Activated CD4-positive, alpha-beta memory T cell treated with anti-CD3 and anti-CD28 coated beads for 36 hours (primary cell): ENCODE measurements around the gene DDX23. TPM values are rescaled to one million over a fixed set of nuclear protein-coding genes. Genes with fewer than 3 reads are reported as not detected.

Source experiments
- CTCF ChIA-PET: fragments of 350-600 bp; sonication (Branson Sonifier 250); formaldehyde crosslinking; loops from one replicate; lab custom pipeline; 2021; ENCODE audit warnings: antibody characterized with exemption, inconsistent platforms; lab: Charles Lee
- POLR2A ChIA-PET: fragments of 350-600 bp; sonication (Branson Sonifier 250); formaldehyde crosslinking; loops from one replicate; lab custom pipeline; 2021; ENCODE audit warnings: antibody characterized with exemption; lab: Charles Lee
- DNase-seq: peaks from one replicate; pipeline ENCODE4 v3.0.0-alpha.2; 2020
- H3K27ac Mint-ChIP-seq: one replicate; pipeline ENCODE4 v1.8.0; 2021; ENCODE audit warnings: mixed read lengths
- H3K27me3 Mint-ChIP-seq: one replicate; pipeline ENCODE4 v1.8.0; 2021; ENCODE audit warnings: mixed read lengths
- H3K36me3 Mint-ChIP-seq: one replicate; pipeline ENCODE4 v1.8.0; 2021; ENCODE audit warnings: mixed read lengths
- H3K4me1 Mint-ChIP-seq: one replicate; pipeline ENCODE4 v1.8.0; 2021; ENCODE audit warnings: low read depth, mixed read lengths
- H3K4me3 Mint-ChIP-seq: one replicate; pipeline ENCODE4 v1.8.0; 2021; ENCODE audit warnings: mild to moderate bottlenecking, mixed read lengths
- H3K9me3 Mint-ChIP-seq: one replicate; pipeline ENCODE4 v1.8.0; 2021; ENCODE audit warnings: mixed read lengths
- intact Hi-C: fragments of 100-400 bp; cut with micrococcal nuclease; formaldehyde crosslinking; loops from one replicate; pipeline ENCODE4 v1.15.1; 2023
- total RNA-seq, 2 experiments: library from RNA; stranded (reverse); gene quantifications; one replicate each; pipeline ENCODE4 v1.2.3, GENCODE V29; 2021

Gene DDX23
- total RNA-seq, 2 experiments from 2014 or later: 119 to 121 TPM

DNA sequence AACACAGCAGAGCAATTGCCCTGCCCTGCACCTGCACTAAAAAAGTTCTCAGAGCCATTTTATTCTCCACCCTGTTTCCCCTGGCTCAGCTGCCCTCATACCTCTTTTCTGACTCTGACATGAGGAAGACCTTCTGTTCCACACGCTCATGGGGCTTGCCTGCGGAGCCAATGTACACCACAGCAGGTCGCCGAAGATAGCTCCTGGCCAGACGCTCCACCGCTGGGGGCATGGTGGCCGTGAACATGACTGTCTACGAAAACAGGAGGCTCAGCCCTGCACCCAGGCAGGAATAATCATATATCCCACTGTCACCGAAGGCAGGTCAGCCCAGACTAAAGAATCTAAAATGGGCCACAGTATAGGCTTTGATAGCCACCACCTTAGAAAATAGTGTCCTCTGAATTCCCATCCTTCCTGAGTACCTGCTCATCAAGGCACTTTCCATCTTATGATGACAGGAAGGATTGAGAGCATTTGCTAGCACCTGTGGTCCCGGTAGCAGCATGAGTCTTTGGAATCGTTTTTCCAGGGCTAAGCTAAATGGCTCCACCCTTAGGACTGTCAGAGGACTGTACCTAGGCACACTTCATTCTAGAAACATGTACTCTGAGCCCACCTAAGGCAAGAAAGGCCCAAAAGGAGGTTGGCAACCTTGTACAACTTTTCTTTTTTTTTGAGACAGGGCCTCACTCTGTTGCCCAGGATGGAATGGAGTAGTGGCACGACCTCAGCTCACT lies 19.5 kb downstream of the DDX23 start:
- Mint-ChIP-seq H3K4me3 (no peak overlapping the region), H3K4me1 (no peaks in the 10 kb centered on the region), H3K27ac (no peak overlapping the region), H3K9me3 (no peaks in the 10 kb centered on the region), H3K36me3 (peaks cover 55% of the 10 kb centered on the region), H3K27me3 (no peaks in the 10 kb centered on the region)
- ChIA-PET POLR2A (interaction anchor here (0.5 kb wide), 1 partner anchor 17 kb away, joined by 4 read pairs; no protein-coding TSS in a partner anchor), CTCF (interaction anchor here (1.1 to 3.5 kb wide), 5 partner anchors 16 to 21 kb away, joined by 3 to 16 read pairs (median 4); partner anchors contain the start of gene DDX23)
- intact Hi-C loops: no loop called here
- DNase-seq: no peak

DNA sequence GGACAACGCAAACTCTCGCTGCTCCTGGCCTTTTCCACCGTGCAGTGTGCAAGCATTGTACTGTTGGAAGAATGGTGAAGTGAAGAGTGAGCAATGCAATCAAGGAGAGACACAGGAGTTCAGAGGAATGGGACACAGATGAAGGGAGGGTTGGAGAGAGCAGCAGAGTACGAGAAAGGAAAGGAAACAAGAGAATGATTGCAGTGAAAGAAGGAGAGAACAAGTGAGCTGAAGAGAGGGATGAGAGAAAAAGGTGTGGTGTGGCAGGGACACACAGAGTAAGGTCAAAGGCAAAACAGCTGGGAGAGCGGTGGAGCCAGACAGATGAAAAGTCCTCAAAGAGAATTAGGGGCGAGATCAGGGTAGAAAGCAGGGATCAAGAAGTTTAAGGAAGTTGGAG lies 20.7 kb downstream of the DDX23 start:
- Mint-ChIP-seq H3K27me3 (no peaks in the 10 kb centered on the region), H3K27ac (no peak overlapping the region), H3K4me1 (no peaks in the 10 kb centered on the region), H3K9me3 (no peaks in the 10 kb centered on the region), H3K4me3 (no peak overlapping the region), H3K36me3 (peaks cover 45% of the 10 kb centered on the region)
- intact Hi-C loops: no loop called here
- ChIA-PET POLR2A (no interaction called here), CTCF (interaction anchor here (0.7 to 1.1 kb wide), 2 partner anchors 22 to 213 kb away, joined by 3 read pairs; no protein-coding TSS in a partner anchor)
- no peak for DNase-seq

DNA sequence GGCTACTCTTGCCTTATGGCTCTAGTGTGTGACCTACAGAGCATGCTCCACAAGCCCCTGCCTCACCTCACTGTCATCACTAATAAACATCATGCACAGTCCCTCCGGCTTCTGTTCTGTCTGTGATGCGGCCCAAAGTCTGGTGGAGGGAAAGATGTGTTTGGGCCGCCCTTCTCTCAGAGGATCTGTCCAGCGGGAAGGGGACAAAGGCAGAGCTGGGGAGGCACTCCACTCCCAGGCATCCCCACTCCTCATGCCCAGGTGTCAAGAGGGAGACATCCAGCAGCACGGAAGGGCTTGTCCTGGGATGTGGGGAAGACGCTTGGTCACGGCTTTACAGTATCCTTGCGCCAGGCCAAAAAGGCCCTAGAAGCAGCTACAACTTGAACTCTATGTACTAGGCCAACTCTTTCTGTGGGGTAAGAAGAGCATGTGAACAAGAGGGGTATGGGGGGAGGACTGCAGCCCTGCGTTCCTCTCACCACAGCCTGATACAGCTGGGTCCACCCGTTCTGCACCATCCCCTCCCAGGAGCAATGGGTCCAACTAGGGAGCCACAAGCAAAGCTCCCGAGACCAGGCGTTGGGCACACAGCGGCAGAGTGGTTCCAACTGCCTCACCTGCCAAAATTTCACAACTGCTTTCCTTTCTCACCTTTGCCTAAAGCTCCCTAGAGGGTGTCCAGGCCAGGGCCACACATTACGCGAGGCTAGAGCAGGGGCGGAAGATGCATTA lies 23.0 kb downstream of the DDX23 start:
- Mint-ChIP-seq H3K27me3 (no peaks in the 10 kb centered on the region), H3K27ac (no peak overlapping the region)

DNA sequence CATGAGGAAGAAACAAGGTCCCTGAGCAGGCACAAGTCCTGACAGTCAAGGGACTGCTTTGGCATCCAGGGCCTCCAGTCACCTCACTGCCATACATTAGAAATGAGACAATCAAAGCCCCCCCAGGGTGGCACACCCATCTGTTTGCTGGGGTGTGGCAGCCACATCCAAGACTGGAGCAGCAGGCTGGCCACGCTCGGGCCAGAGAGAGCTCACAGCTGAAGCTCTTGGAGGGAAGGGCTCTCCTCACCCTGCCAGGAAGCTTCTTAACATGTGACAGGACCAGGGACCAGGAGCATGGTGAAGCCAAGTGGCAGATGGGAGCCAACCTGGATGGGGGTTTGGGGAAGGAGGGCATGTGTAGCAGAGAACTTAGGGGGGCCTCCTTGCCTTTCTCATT lies 23.7 kb downstream of the DDX23 start:
- POLR2A ChIA-PET: no interaction called here
- Mint-ChIP-seq H3K4me1 (peaks cover 10% of the 10 kb centered on the region), H3K36me3 (peaks cover 30% of the 10 kb centered on the region), H3K27me3 (no peaks in the 10 kb centered on the region), H3K9me3 (no peaks in the 10 kb centered on the region), H3K4me3 (no peak overlapping the region), H3K27ac (no peak overlapping the region)
- intact Hi-C loops: no loop called here
- no peak for DNase-seq
- CTCF ChIA-PET: interaction anchor here (1.8 to 5.5 kb wide), 2 partner anchors 13 to 160 kb away, joined by 5 to 34 read pairs; no protein-coding TSS in a partner anchor

More for the DNA sequence above, 23.0 kb downstream of the DDX23 start:
- intact Hi-C loops: no loop called here
- CTCF ChIA-PET: interaction anchor here (5.5 kb wide), 1 partner anchor 13 kb away, joined by 34 read pairs; no protein-coding TSS in a partner anchor
- DNase-seq: no peak
- peaks cover 6% of the 10 kb centered on the region for H3K4me1 Mint-ChIP-seq
- peaks cover 34% of the 10 kb centered on the region for H3K36me3 Mint-ChIP-seq
- POLR2A ChIA-PET: no interaction called here
- H3K9me3 Mint-ChIP-seq: no peaks in the 10 kb centered on the region
- H3K4me3 Mint-ChIP-seq: no peak overlapping the region

DNA sequence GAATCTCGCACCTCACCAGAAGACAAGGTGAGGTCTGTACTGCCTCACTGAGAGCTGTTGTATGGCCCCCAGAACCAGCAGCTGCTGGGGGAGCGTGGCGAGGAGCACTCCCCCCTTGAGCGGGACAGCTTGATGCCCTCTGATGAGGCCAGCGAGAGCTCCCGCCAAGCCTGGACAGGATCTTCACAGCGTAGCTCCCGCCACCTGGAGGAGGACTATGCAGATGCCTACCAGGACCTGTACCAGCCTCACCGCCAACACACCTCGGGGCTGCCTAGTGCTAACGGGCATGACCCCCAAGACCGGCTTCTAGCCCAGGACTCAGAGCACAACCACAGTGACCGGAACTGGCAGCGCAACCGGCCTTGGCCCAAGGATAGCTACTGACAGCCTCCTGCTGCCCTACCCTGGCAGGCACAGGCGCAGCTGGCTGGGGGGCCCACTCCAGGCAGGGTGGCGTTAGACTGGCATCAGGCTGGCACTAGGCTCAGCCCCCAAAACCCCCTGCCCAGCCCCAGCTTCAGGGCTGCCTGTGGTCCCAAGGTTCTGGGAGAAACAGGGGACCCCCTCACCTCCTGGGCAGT lies 24.4 kb downstream of the DDX23 start:
- H3K9me3 Mint-ChIP-seq: no peaks in the 10 kb centered on the region

DNA sequence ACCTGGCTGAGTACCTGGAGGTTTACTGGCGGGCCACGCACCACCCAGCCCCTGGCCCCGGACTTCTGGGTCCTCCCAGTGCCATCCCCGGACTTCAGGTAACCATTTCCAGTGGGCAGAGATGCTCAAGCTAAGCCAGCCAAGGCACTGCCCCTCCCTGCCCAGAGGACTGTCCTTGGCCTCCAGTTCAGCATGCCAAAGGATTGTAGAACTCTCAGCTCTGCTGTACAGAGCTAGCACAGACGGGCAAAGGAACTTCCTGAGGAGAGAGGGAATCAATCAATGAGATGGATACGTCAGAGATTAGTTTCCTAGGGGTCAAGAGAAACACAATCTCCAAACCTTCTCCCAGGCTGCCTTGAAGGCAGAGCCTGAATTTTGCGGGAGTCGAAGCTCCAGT lies 24.9 kb downstream of the DDX23 start:
- CTCF ChIA-PET: interaction anchor here (1.1 to 5.5 kb wide), 3 partner anchors 11 to 161 kb away, joined by 4 to 34 read pairs (median 5); no protein-coding TSS in a partner anchor
- Mint-ChIP-seq H3K36me3 (peaks cover 23% of the 10 kb centered on the region), H3K27me3 (no peaks in the 10 kb centered on the region), H3K9me3 (no peaks in the 10 kb centered on the region), H3K4me3 (no peak overlapping the region), H3K27ac (no peak overlapping the region), H3K4me1 (peaks cover 10% of the 10 kb centered on the region)
- DNase-seq: no peak
- intact Hi-C loops: no loop called here
- POLR2A ChIA-PET: no interaction called here

More for the DNA sequence above, 24.4 kb downstream of the DDX23 start:
- Mint-ChIP-seq H3K27me3 (no peaks in the 10 kb centered on the region), H3K36me3 (peaks cover 28% of the 10 kb centered on the region), H3K27ac (no peak overlapping the region), H3K4me1 (peaks cover 10% of the 10 kb centered on the region), H3K4me3 (no peak overlapping the region)
- DNase-seq: no peak
- ChIA-PET POLR2A (no interaction called here), CTCF (interaction anchor here (1.1 to 5.5 kb wide), 3 partner anchors 12 to 160 kb away, joined by 4 to 34 read pairs (median 5); no protein-coding TSS in a partner anchor)
- intact Hi-C loops: no loop called here

DNA sequence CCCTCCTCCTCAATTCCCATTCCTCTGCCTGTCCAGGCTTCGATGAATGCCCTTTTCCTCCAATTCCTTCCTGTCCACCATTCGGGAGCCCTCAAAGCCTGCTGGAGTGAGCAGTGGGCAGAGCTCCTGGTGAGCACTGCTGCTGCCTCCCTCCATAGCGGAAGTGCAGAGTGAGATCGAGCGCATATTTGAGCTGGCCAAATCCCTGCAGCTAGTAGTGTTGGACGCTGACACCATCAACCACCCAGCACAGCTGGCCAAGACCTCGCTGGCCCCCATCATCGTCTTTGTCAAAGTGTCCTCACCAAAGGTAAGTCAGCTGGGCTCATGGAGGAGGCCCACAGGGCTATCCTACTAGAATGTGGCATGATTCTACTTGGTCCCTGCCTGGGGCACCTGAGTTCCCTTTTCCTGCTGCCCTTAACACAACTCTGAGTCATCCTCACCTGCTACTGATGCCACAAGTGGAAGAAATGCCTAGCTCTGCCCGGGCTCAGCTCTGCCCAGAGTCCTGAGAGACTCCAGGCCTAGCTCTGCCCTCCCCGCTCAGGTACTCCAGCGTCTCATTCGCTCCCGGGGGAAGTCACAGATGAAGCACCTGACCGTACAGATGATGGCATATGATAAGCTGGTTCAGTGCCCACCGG lies 25.6 kb downstream of the DDX23 start:
- peaks cover 20% of the 10 kb centered on the region for H3K36me3 Mint-ChIP-seq
- no peak overlapping the region for H3K27ac Mint-ChIP-seq
- peaks cover 10% of the 10 kb centered on the region for H3K4me1 Mint-ChIP-seq
- no peak for DNase-seq
- no peaks in the 10 kb centered on the region for H3K9me3 Mint-ChIP-seq
- ChIA-PET POLR2A (no interaction called here), CTCF (interaction anchor here (1.8 to 5.5 kb wide), 2 partner anchors 11 to 162 kb away, joined by 5 to 34 read pairs; no protein-coding TSS in a partner anchor)
- no peak overlapping the region for H3K4me3 Mint-ChIP-seq
- intact Hi-C loops: no loop called here
- H3K27me3 Mint-ChIP-seq: no peaks in the 10 kb centered on the region

DNA sequence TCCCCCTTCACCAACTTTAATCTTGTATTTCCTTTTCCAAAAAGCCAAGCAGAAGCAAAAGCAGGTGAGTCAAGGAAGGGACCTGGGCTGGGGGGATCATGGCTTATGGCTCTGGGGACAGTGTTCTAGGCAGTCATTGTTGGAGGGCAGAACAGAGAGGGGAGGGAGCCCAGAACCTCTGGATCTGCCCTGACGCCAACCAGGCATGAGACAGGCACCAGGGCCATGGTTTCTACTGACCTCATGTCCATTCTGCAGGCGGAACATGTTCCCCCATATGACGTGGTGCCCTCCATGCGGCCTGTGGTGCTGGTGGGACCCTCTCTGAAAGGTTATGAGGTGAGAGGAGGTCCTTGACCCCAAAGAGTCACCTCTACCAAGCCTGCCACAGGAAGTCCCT lies 27.1 kb downstream of the DDX23 start:
- CTCF ChIA-PET: interaction anchor here (2.3 kb wide), 1 partner anchor 10 kb away, joined by 21 read pairs; no protein-coding TSS in a partner anchor
- no peak overlapping the region for H3K27ac Mint-ChIP-seq
- intact Hi-C loops: no loop called here
- POLR2A ChIA-PET: no interaction called here
- H3K36me3 Mint-ChIP-seq: peaks cover 7% of the 10 kb centered on the region
- peaks cover 10% of the 10 kb centered on the region for H3K4me1 Mint-ChIP-seq
- no peak for DNase-seq
- H3K9me3 Mint-ChIP-seq: no peaks in the 10 kb centered on the region
- no peak overlapping the region for H3K4me3 Mint-ChIP-seq
- no peaks in the 10 kb centered on the region for H3K27me3 Mint-ChIP-seq

DNA sequence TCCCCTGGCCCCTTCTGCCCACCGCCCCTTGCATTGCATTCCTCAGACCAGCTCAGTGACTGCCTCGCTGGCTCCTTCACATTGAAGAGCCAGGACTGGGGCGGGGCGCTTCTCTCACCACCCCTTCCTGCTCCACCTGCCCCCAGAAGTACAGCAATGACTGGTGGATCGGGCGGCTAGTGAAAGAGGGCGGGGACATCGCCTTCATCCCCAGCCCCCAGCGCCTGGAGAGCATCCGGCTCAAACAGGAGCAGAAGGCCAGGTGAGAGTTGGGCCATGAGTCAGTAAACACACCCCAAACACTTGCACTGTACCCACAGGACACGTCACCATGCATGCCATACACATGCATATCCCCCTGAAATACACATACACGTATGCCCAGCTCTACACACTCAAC lies 27.9 kb downstream of the DDX23 start:
- Mint-ChIP-seq H3K4me1 (peaks cover 11% of the 10 kb centered on the region), H3K4me3 (no peak overlapping the region), H3K9me3 (no peaks in the 10 kb centered on the region), H3K27ac (no peak overlapping the region), H3K27me3 (no peaks in the 10 kb centered on the region), H3K36me3 (peaks cover 5% of the 10 kb centered on the region)
- ChIA-PET POLR2A (interaction anchor here (1.2 kb wide), 1 partner anchor 9 kb away, joined by 4 read pairs; no protein-coding TSS in a partner anchor), CTCF (interaction anchor here (0.8 to 2.3 kb wide), 2 partner anchors 9 to 29 kb away, joined by 5 to 21 read pairs; no protein-coding TSS in a partner anchor)
- intact Hi-C loops: no loop called here
- peak; percentile 73 for DNase-seq

DNA sequence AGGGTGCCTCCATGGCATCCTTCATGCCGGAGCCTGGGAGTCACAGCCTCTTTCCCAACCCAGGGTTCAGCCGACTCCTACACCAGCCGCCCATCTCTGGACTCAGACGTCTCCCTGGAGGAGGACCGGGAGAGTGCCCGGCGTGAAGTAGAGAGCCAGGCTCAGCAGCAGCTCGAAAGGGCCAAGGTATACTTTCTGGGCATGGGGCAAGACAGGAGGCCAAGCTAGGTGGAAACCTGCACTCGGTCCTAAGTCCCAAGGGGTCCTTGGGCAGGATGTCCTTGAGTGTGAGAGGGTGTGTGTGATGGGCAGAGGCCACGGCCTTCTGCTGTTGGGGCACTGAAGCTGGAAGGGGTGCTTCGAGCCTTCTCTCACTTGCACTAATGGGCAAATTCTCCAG lies 28.7 kb downstream of the DDX23 start:
- no peak overlapping the region for H3K27ac Mint-ChIP-seq
- no peaks in the 10 kb centered on the region for H3K36me3 Mint-ChIP-seq
- no peak for DNase-seq
- no peaks in the 10 kb centered on the region for H3K27me3 Mint-ChIP-seq
- ChIA-PET CTCF (interaction anchor here (0.8 to 2.3 kb wide), 2 partner anchors 8 to 30 kb away, joined by 5 to 21 read pairs; no protein-coding TSS in a partner anchor), POLR2A (interaction anchor here (1.2 kb wide), 1 partner anchor 8 kb away, joined by 4 read pairs; no protein-coding TSS in a partner anchor)
- H3K9me3 Mint-ChIP-seq: no peaks in the 10 kb centered on the region
- no peak overlapping the region for H3K4me3 Mint-ChIP-seq
- peaks cover 15% of the 10 kb centered on the region for H3K4me1 Mint-ChIP-seq
- intact Hi-C loops: no loop called here

DNA sequence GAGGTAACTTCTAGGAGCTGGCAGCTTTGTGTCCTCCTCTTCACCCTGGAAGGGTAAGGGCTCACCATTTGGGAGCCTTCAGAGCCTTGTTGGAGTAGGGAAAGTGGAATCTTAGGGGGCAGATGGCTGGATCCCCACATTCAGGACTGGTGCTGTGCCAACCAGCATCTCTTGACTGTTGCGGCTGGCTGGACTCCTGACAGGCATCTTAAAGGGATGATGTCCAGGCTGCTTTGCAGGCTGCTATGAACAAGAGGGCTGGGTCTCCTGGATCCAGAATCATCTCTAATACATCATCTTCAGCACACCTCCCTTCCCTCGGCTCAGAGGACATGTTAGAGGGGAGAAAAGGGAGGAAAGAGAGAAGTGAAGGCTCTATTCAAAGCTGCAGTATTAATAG lies 29.3 kb downstream of the DDX23 start:
- peaks cover 18% of the 10 kb centered on the region for H3K4me1 Mint-ChIP-seq
- ChIA-PET CTCF (interaction anchor here (1.1 to 2.3 kb wide), 2 partner anchors 8 to 11 kb away, joined by 3 to 21 read pairs; no protein-coding TSS in a partner anchor), POLR2A (no interaction called here)
- H3K9me3 Mint-ChIP-seq: no peaks in the 10 kb centered on the region
- no peak overlapping the region for H3K4me3 Mint-ChIP-seq
- intact Hi-C loops: no loop called here
- DNase-seq: no peak
- no peaks in the 10 kb centered on the region for H3K27me3 Mint-ChIP-seq
- no peak overlapping the region for H3K27ac Mint-ChIP-seq
- H3K36me3 Mint-ChIP-seq: no peaks in the 10 kb centered on the region
